Stomach smooth muscle (tissue), 2 donors: Measurements from ENCODE around the gene MAP3K7.

ENCODE experiments used
- H3K27ac ChIP-seq: one replicate; pipeline ENCODE4 v1.7.0; 2013; ENCODE audit warnings: mild to moderate bottlenecking, low read length, inconsistent platforms
- H3K27me3 ChIP-seq, 2 donors: one replicate each; pipeline ENCODE4 v1.7.0; 2013; ENCODE audit warnings: low read length in 2 of 2; ENCODE audit not compliant: insufficient read depth in 2 of 2, control insufficient read depth in 1 of 2
- H3K36me3 ChIP-seq, 2 donors: one replicate each; pipeline ENCODE4 v1.7.0; 2013; ENCODE audit warnings: low read length in 2 of 2; ENCODE audit not compliant: control insufficient read depth in 2 of 2, insufficient read depth in 2 of 2
- H3K4me1 ChIP-seq: one replicate; pipeline ENCODE4 v1.7.0; 2013; ENCODE audit warnings: low read length; ENCODE audit not compliant: control insufficient read depth, insufficient read depth
- H3K4me3 ChIP-seq, 2 donors: one replicate each; pipeline ENCODE4 v1.7.0; 2013; ENCODE audit warnings: low read length in 2 of 2
- H3K9ac ChIP-seq, 2 donors: one replicate each; pipeline ENCODE4 v1.7.0; 2013; ENCODE audit warnings: low read length in 2 of 2, mild to moderate bottlenecking in 1 of 2
- H3K9me3 ChIP-seq, 2 donors: one replicate each; pipeline ENCODE4 v1.7.0; 2013; ENCODE audit warnings: low read length in 2 of 2; ENCODE audit not compliant: control insufficient read depth in 2 of 2
- donor health status: healthy.
- donor health status: Pancreatic carcinoma.

The MAP3K7 gene

GRCh38 chr6:90544741-90545140 is 42.1 kb downstream of the MAP3K7 start:
- Histone ChIP-seq H3K27me3 (no peaks in the 10 kb centered on the region), H3K27ac (no peak overlapping the region), H3K9me3 (no peaks in the 10 kb centered on the region), H3K4me1 (no peaks in the 10 kb centered on the region), H3K4me3 (no peak overlapping the region), H3K36me3 (peaks cover 34% of the 10 kb centered on the region in 2 donors), H3K9ac (no peak overlapping the region)

DNA sequence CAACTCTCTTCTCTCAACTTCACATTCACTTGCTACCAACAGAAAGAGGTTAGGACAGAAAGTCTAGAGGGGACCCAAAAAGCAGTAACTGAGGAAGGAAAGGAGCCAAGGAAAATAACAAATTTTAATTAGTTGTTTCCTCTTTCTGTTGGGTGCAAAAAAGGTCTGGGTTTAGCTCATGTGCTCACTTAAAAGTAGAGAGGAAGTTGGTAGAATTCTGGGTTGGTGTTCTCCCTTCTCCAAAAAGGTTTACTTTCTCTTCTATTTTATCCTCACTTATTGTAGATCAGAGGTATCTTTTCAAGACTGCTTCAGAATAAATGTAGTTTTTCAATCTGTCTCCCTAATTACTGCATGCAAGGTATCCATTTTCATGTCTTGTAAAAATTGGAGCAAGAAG is 42.8 kb downstream of the MAP3K7 start:
- Histone ChIP-seq H3K9ac (no peak overlapping the region), H3K4me3 (no peak overlapping the region), H3K9me3 (no peaks in the 10 kb centered on the region), H3K27me3 (no peaks in the 10 kb centered on the region), H3K36me3 (peaks cover 30 to 32% of the 10 kb centered on the region in 2 donors), H3K27ac (no peak overlapping the region), H3K4me1 (no peaks in the 10 kb centered on the region)

GRCh38 chr6:90541221-90541620 is 45.7 kb downstream of the MAP3K7 start:
- no peak overlapping the region for H3K4me3 ChIP-seq
- no peak overlapping the region for H3K27ac ChIP-seq
- H3K4me1 ChIP-seq = no peaks in the 10 kb centered on the region
- no peaks in the 10 kb centered on the region for H3K9me3 ChIP-seq
- no peak overlapping the region for H3K9ac ChIP-seq
- no peaks in the 10 kb centered on the region for H3K27me3 ChIP-seq
- peaks cover 15 to 18% of the 10 kb centered on the region in 2 donors for H3K36me3 ChIP-seq

DNA sequence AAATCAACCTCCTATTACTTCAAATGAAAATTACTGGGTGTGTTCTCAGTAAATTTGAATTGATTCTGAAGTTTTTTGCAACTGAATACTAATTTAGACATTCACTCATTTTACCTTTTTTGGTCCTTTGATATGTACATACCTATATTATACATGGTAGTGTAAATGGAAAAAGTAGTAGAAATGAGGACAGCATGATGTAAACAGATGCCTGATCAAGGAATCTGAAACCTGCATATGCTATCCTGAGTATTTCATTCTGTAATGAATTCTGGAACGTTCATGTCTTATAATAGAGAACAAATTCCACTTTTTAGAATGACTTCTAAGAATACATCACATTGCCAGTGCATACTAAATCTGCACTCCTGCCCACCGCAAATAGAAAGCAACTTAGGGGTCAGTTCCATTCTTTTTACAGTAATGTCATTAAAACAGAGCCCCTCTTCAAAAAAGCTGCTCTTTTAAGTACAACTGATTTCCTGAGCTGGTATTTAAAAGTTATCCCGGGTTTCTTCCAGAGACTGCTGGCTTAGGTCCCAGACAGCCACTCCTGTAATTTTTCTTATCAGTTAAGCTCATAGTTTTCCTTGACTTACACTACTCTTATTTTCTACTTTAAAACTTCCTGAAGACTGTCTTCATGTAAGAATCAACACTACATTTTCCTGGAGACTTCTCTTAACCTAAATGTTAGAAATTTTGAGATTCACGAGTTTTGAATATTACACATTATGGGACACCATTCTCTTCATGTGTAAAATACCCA is 48.4 kb downstream of the MAP3K7 start:
- peaks cover 7 to 9% of the 10 kb centered on the region in 2 donors for H3K36me3 ChIP-seq
- H3K27me3 ChIP-seq = no peaks in the 10 kb centered on the region
- no peak overlapping the region for H3K27ac ChIP-seq

DNA sequence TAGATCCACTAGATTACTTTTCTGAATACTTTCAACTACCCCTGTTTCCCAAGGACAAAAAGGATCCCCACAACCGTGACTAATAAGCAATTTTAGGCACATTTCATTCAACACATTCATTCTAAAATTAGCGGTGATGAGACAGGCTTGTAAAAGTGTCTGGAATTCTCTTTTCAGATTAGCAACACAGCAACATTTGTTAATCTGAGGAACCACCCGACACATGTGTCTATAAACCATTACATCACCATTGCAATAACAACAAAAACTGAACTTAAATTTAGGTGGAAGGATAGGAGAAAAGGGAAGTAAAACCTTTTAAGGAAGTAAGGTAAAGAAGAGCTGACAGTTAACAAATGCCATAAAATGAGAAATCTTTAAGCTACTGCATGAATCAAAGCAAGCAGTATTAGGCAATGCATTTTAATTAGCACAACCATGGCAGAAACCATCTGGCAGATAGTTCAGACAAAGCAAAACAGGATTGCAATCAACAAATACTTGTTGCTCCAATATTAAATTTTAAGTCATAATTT is 49.1 kb downstream of the MAP3K7 start:
- no peak overlapping the region for H3K9ac ChIP-seq
- no peaks in the 10 kb centered on the region for H3K27me3 ChIP-seq
- H3K36me3 ChIP-seq = peaks cover 8% of the 10 kb centered on the region in 2 donors
- H3K9me3 ChIP-seq = no peaks in the 10 kb centered on the region
- no peak overlapping the region for H3K27ac ChIP-seq
- no peaks in the 10 kb centered on the region for H3K4me1 ChIP-seq
- no peak overlapping the region for H3K4me3 ChIP-seq

More for the DNA sequence above, 48.4 kb downstream of the MAP3K7 start:
- Histone ChIP-seq H3K4me3 (no peak overlapping the region), H3K9me3 (no peaks in the 10 kb centered on the region), H3K4me1 (no peaks in the 10 kb centered on the region), H3K9ac (no peak overlapping the region)

DNA sequence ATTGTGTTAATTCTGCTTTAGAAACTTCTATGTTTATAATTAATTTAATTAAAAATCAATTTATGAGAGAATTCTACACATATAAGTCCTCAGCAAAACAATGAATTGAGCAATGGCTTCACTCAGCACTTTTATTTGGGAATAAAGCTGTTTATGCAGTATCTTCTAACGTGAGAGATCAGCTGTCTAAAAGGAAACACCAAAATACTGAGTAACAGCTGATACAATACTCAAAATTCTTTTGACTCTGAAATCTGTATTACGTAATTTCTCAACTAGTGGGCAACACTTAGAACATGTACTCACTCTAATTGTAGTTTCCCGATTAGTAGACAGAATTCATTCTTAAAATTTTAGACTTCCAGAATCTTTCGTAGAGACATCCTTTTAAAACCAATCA is 49.8 kb downstream of the MAP3K7 start:
- H3K9me3 ChIP-seq = no peaks in the 10 kb centered on the region
- H3K27me3 ChIP-seq = no peaks in the 10 kb centered on the region
- no peaks in the 10 kb centered on the region for H3K4me1 ChIP-seq
- H3K36me3 ChIP-seq = peaks cover 5 to 8% of the 10 kb centered on the region in 2 donors
- H3K27ac ChIP-seq = no peak overlapping the region
- H3K4me3 ChIP-seq = no peak overlapping the region
- H3K9ac ChIP-seq = no peak overlapping the region

DNA sequence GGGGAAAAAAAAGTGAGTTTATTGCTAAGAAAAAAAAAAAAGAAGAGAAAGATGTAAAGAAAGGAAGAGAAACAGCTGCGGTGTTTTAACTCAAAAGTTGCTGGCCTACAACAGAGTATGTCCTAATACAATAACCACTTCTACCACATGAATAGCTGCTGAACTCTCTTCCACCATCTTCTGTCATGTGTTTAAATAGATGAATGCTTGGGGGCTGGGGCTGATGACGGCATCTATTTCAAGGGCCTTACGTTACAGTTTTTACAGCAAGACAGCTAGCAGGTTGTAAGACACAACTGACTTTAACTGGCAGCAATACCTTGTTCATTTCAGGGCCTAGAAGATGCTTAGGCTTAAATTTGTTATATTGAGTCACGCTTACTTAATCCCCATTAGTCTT is 50.4 kb downstream of the MAP3K7 start:
- Histone ChIP-seq H3K36me3 (peaks cover 5 to 8% of the 10 kb centered on the region in 2 donors), H3K4me3 (no peak overlapping the region), H3K27ac (no peak overlapping the region), H3K9me3 (no peaks in the 10 kb centered on the region), H3K27me3 (no peaks in the 10 kb centered on the region), H3K9ac (no peak overlapping the region), H3K4me1 (no peaks in the 10 kb centered on the region)

DNA sequence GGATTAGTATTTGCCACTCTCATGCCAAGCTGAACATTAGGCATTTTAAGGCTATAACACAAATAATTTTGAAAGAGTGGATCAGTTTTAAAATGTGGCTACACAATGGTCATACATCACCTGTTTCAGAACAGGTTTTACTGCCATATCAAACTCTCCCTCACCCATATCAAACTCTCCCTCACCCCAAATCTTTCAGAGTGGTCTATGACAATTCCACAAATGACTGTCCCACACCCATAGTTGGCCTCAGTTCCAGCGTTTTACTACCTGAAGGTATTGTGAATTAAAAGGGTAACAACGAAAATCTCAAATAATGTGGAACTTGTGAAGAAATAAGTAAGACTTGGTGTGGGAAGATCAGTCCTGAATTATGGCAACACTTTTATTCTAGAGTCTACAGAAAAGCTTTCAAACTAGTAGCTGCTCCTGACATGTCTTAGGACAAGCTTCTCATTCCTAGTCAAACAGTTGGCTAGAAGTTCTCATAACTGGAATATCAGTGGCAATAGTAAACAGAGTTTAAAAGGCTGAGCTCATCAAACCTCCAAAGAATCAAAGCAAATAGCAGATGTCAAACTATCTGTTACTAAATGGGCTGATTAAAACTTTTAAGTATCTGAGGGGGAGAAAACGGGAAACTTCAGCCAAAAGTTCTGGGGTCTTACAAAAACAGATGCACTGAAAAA is 52.4 kb downstream of the MAP3K7 start:
- Histone ChIP-seq H3K9ac (no peak overlapping the region), H3K27ac (no peak overlapping the region), H3K9me3 (no peaks in the 10 kb centered on the region), H3K27me3 (no peaks in the 10 kb centered on the region), H3K4me3 (no peak overlapping the region), H3K36me3 (peaks cover 5 to 8% of the 10 kb centered on the region in 2 donors), H3K4me1 (no peaks in the 10 kb centered on the region)

GRCh38 chr6:90533615-90534336 is 53.1 kb downstream of the MAP3K7 start:
- no peak overlapping the region for H3K27ac ChIP-seq
- no peaks in the 10 kb centered on the region for H3K4me1 ChIP-seq
- no peak overlapping the region for H3K9ac ChIP-seq
- H3K36me3 ChIP-seq = peaks cover 5 to 8% of the 10 kb centered on the region in 2 donors
- H3K4me3 ChIP-seq = no peak overlapping the region
- no peaks in the 10 kb centered on the region for H3K9me3 ChIP-seq
- H3K27me3 ChIP-seq = no peaks in the 10 kb centered on the region

DNA sequence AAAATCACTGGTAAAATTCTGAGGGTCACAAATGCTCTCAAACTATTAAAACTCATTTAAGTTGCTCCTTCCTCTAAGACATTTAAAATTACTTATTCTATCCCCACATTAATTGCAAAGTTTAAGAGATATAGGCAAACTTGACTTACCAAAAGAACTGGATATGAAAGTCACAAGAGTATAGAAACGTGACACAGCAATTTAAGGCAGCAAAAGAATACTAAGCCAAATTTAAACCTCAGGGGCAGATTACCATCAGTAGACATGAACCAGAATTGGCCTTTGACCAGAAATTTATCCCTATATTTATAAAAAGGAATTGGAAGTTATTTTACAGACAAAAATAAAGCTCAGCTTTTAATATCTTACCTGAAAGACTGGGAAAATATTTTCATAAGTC is 56.0 kb downstream of the MAP3K7 start:
- Histone ChIP-seq H3K4me1 (no peaks in the 10 kb centered on the region), H3K36me3 (peaks cover 5 to 6% of the 10 kb centered on the region in 2 donors), H3K9me3 (no peaks in the 10 kb centered on the region), H3K9ac (no peak overlapping the region), H3K4me3 (no peak overlapping the region), H3K27ac (no peak overlapping the region), H3K27me3 (no peaks in the 10 kb centered on the region)
